Measurements from ENCODE around the gene ALKAL2.
"Not testable (repeated sequence)": the region's sequence is repeated elsewhere in the genome, so short reads cannot be mapped to it uniquely, and the experiment has no call there.

The ALKAL2 gene

GRCh38 chr2:287911-288757 lies at the start of gene ALKAL2:
TSS of gene ALKAL2 (minus strand) at chr2:288091. CDS start at chr2:287835, 256 bp downstream.
- TF ChIP-seq CTCF (IDR thresholded peaks at IDR 0.05; ENCODE audit: low read depth, low read length), result no peak
- Histone ChIP-seq H3K9me3 (ENCODE audit: severe bottlenecking) (no peaks in the 10 kb centered on the region), H3K36me3 (no peaks in the 10 kb centered on the region), H3K27me3 (ENCODE audit: insufficient read depth, low read depth, severe bottlenecking) (peaks cover 53% of the 10 kb centered on the region), H3K27ac (no peak within 1 kb of the TSS), H3K4me3 (ENCODE audit: low read depth, low read length) (peak within 1 kb of the TSS; percentile 12)
- DNase-seq, result no peak

GRCh38 chr2:336949-337348 lies 49.1 kb upstream of the ALKAL2 start:
- not testable (repeated sequence) for DNase-seq; H3K36me3 ChIP-seq; H3K4me3 ChIP-seq (ENCODE audit: low read depth, low read length); H3K27ac ChIP-seq
- Histone ChIP-seq H3K27me3 (ENCODE audit: insufficient read depth, low read depth, severe bottlenecking) (peaks cover 19% of the 10 kb centered on the region), H3K9me3 (ENCODE audit: severe bottlenecking) (peaks cover 21% of the 10 kb centered on the region)

DNA sequence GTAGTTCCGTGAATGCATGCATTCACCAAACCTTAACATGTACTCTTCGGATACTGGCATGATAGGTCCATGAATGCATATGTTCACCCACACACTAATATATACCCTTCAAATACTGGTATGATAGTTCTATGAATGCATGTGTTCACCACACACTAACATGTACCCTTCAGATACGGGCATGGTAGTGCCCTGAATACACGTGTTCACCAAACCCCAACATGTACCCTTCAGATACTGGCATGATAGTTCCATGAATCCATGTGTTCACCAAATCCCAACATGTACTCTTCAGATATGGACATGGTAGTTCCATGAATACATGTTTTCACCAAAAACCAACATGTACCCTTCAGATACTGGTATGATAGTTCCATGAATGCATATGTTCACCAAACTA lies 48.5 kb upstream of the ALKAL2 start:
- no peak overlapping the region for H3K27ac ChIP-seq
- H3K36me3 ChIP-seq, result no peaks in the 10 kb centered on the region
- H3K9me3 ChIP-seq (ENCODE audit: severe bottlenecking), result peaks cover 21% of the 10 kb centered on the region
- no peak for DNase-seq
- no peak for TF ChIP-seq CTCF (IDR thresholded peaks at IDR 0.05; ENCODE audit: low read depth, low read length)
- no peak overlapping the region for H3K4me3 ChIP-seq (ENCODE audit: low read depth, low read length)
- peaks cover 15% of the 10 kb centered on the region for H3K27me3 ChIP-seq (ENCODE audit: insufficient read depth, low read depth, severe bottlenecking)

DNA sequence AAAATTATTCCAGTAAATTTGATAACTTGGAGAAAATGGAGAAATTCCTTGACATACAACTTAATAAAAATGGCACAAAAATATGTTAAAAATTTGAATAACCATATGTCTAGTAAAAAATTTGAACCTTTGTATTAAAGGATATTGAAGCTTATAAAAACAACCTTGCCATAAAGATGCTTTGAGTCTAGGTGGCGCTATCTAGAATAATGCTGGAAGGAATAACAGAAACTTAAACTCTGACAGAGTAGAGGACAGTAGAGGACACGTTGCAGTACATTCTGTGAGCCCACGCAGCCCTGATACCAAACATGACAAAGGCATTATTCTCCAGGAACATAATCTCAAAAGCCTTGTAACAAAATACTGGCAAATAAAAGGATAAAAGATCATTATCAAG lies 44.7 kb upstream of the ALKAL2 start:
- H3K36me3 ChIP-seq, result no peaks in the 10 kb centered on the region
- H3K27ac ChIP-seq, result no peak overlapping the region
- peak; percentile 49; the same call in 1 of the 2 replicates for TF ChIP-seq CTCF (IDR thresholded peaks at IDR 0.05; ENCODE audit: low read depth, low read length)
- H3K4me3 ChIP-seq (ENCODE audit: low read depth, low read length), result no peak overlapping the region
- peaks cover 19% of the 10 kb centered on the region for H3K9me3 ChIP-seq (ENCODE audit: severe bottlenecking)
- DNase-seq, result no peak
- peaks cover under 1% of the 10 kb centered on the region for H3K27me3 ChIP-seq (ENCODE audit: insufficient read depth, low read depth, severe bottlenecking)

GRCh38 chr2:328761-329160 lies 40.9 kb upstream of the ALKAL2 start:
- DNase-seq, result no peak
- Histone ChIP-seq H3K4me3 (ENCODE audit: low read depth, low read length) (no peak overlapping the region), H3K9me3 (ENCODE audit: severe bottlenecking) (peaks cover 9% of the 10 kb centered on the region), H3K36me3 (no peaks in the 10 kb centered on the region), H3K27ac (no peak overlapping the region), H3K27me3 (ENCODE audit: insufficient read depth, low read depth, severe bottlenecking) (peaks cover 18% of the 10 kb centered on the region)
- no peak for TF ChIP-seq CTCF (IDR thresholded peaks at IDR 0.05; ENCODE audit: low read depth, low read length)

GRCh38 chr2:323035-323434 lies 35.1 kb upstream of the ALKAL2 start:
- Histone ChIP-seq H3K4me3 (ENCODE audit: low read depth, low read length) (no peak overlapping the region), H3K36me3 (no peaks in the 10 kb centered on the region), H3K27ac (no peak overlapping the region), H3K9me3 (ENCODE audit: severe bottlenecking) (peaks cover 2% of the 10 kb centered on the region), H3K27me3 (ENCODE audit: insufficient read depth, low read depth, severe bottlenecking) (peaks cover 21% of the 10 kb centered on the region)
- DNase-seq, result no peak
- TF ChIP-seq CTCF (IDR thresholded peaks at IDR 0.05; ENCODE audit: low read depth, low read length), result no peak

Data from WERI-Rb-1 (cell line).